K562 (cell line): ENCODE measurements around the gene CREG1. TPM values are rescaled to one million over a fixed set of nuclear protein-coding genes. Genes with fewer than 3 reads are reported as not detected.

Source experiments
- ATAC-seq: fragments of 200-7000 bp; cut with Tn5 transposase; 3 replicates; pipeline ENCODE4 v1.9.1; 2020; ENCODE audit warnings: moderate library complexity
- BruUV-seq: library from RNA; stranded (reverse); fragments of 400-500 nt; replicated peaks from 2 replicates; lab custom pipeline; 2021; lab: Mats Ljungman, UMichigan
- CTCF ChIA-PET: fragments of 300-600 bp; formaldehyde crosslinking; extraction: SDS; loops from one replicate; lab custom pipeline; 2021; ENCODE audit warnings: low intra/inter-chr PET ratio; lab: Yijun Ruan, JAX
- POLR2A ChIA-PET: fragments of 300-600, 350-650 bp; sonication (Branson Sonifier 250); formaldehyde crosslinking; extraction: SDS; loops from one replicate; lab custom pipeline; 2021; ENCODE audit warnings: antibody characterized with exemption, inconsistent platforms; lab: Yijun Ruan, JAX
- DNase-seq, 4 experiments: peaks; one replicate each; pipeline versions ENCODE4 v3.0.0 to v3.0.0-alpha.2; 2011 to 2018; ENCODE audit warnings: low spot score in 3 of 4, mixed read lengths in 3 of 4; ENCODE audit errors: extremely low read depth in 1 of 4
- FAIRE-seq: peaks from 2 replicates; lab custom pipeline; 2011; peaks lifted over from hg19 to GRCh38; lab: Jason Lieb, UNC
- H2AFZ ChIP-seq: 2 replicates; pipeline ENCODE4 v1.6.0; 2011; ENCODE audit warnings: low read depth, low read length, control low read depth, inconsistent platforms
- H3K27ac ChIP-seq: fragments of 200-600 bp; 3 replicates; pipeline ENCODE4 v1.8.0; 2011; ENCODE audit warnings: low read depth, mild to moderate bottlenecking, control low read depth, inconsistent platforms, low read length, moderate library complexity, mixed read lengths; ENCODE audit errors: extremely low read depth
- H3K27me3 ChIP-seq, 2 experiments: fragments of 300-600 bp in 1 of 2; 2 replicates in 1 of 2; 3 replicates in 1 of 2; pipeline versions ENCODE4 v1.6.0 to v1.8.0; 2011; ENCODE audit warnings: inconsistent platforms in 2 of 2, low read length in 2 of 2, mild to moderate bottlenecking in 1 of 2, mixed read lengths in 1 of 2, moderate library complexity in 1 of 2; ENCODE audit not compliant: control insufficient read depth in 2 of 2, insufficient read depth in 2 of 2
- H3K36me3 ChIP-seq: fragments of 300-600 bp; 3 replicates; pipeline ENCODE4 v1.8.0; 2011; ENCODE audit warnings: mild to moderate bottlenecking, low read length, inconsistent platforms; ENCODE audit not compliant: control insufficient read depth, insufficient read depth
- H3K4me1 ChIP-seq, 2 experiments: fragments of 200-600 bp in 1 of 2; replicated peaks in 1 of 2; 2 replicates in 1 of 2; 3 replicates in 1 of 2; pipeline versions ENCODE4 v1.5.1 to v1.8.0; 2011; ENCODE audit warnings: inconsistent platforms in 2 of 2, low read length in 2 of 2, mild to moderate bottlenecking in 1 of 2, mixed read lengths in 1 of 2, moderate library complexity in 1 of 2; ENCODE audit not compliant: control insufficient read depth in 2 of 2, insufficient read depth in 2 of 2
- H3K4me2 ChIP-seq: 2 replicates; pipeline ENCODE4 v1.6.1; 2011; ENCODE audit warnings: low read length, control low read depth, inconsistent platforms, mixed read lengths; ENCODE audit not compliant: insufficient read depth
- H3K4me3 ChIP-seq: fragments of 200-600 bp; sonication (generic), shearing (Covaris generic); 2 replicates; pipeline ENCODE4 v1.5.1; 2016; ENCODE audit warnings: control low read depth, inconsistent platforms
- H3K79me2 ChIP-seq: fragments of 200-600 bp; 3 replicates; pipeline ENCODE4 v1.8.0; 2011; ENCODE audit warnings: low read length, inconsistent platforms; ENCODE audit not compliant: control insufficient read depth, insufficient read depth
- H3K9ac ChIP-seq, 2 experiments: 2 replicates each; pipeline versions ENCODE4 v1.6.0 to v1.6.1; 2011; ENCODE audit warnings: low read depth in 2 of 2, low read length in 2 of 2, control low read depth in 1 of 2, inconsistent platforms in 1 of 2, mild to moderate bottlenecking in 1 of 2, mixed read lengths in 1 of 2; ENCODE audit not compliant: insufficient read depth in 1 of 2
- H3K9me1 ChIP-seq: one replicate; pipeline ENCODE4 v1.6.0; 2011; ENCODE audit warnings: inconsistent platforms, mild to moderate bottlenecking, low read length, moderate library complexity; ENCODE audit not compliant: control insufficient read depth, insufficient read depth
- H3K9me3 ChIP-seq: replicated peaks from 2 replicates; pipeline ENCODE4 v1.5.1; 2011; ENCODE audit warnings: low read depth, low read length, inconsistent platforms; ENCODE audit not compliant: control insufficient read depth, insufficient read depth
- H4K20me1 ChIP-seq: replicated peaks from 2 replicates; pipeline ENCODE4 v1.6.1; 2011; ENCODE audit warnings: low read length, inconsistent platforms, mixed read lengths; ENCODE audit not compliant: control insufficient read depth, insufficient read depth
- CBX2 ChIP-seq: fragments of 200-600 bp; sonication (generic); IDR thresholded peaks from one replicate; pipeline ENCODE4 v1.6.1; 2012; ENCODE audit warnings: mild to moderate bottlenecking, low read length, inconsistent platforms; ENCODE audit not compliant: insufficient read depth, poor library complexity, severe bottlenecking
- DDX20 ChIP-seq: fragments of 450-650 bp; IDR thresholded peaks from 2 replicates; pipeline ENCODE4 v1.6.1; 2016; ENCODE audit warnings: missing genetic modification characterization, low read depth, mild to moderate bottlenecking, missing compliant biosample characterization, moderate library complexity
- MEIS2 ChIP-seq: fragments of 450-650 bp; IDR thresholded peaks from 2 replicates; pipeline ENCODE4 v1.6.1; 2014; ENCODE audit warnings: mild to moderate bottlenecking; ENCODE audit not compliant: partially characterized antibody
- ZNF143 ChIP-seq: sonication (generic); formaldehyde crosslinking; IDR thresholded peaks from 2 replicates; pipeline ENCODE4 v1.9.0; 2022; ENCODE audit warnings: mild to moderate bottlenecking, missing genetic modification reagents
- WGBS: fragments of 100-300 bp; shearing (Covaris generic); methylation state at CpG from one replicate; pipeline ENCODE4 v1.1.6; 2016; ENCODE audit warnings: low coverage, mixed read lengths; ENCODE audit not compliant: insufficient coverage; ENCODE audit errors: missing lambda C conversion rate; 5-methylcytosine and 5-hydroxymethylcytosine counted together
- in situ Hi-C: fragments of 300-500 bp; cut with MboI; formaldehyde crosslinking; loops from 4 replicates; pipeline ENCODE4 v1.15.0; 2018; ENCODE audit warnings: inconsistent platforms, mixed read lengths
- intact Hi-C: fragments of 100-400 bp; cut with micrococcal nuclease; formaldehyde crosslinking; loops from 2 replicates; pipeline ENCODE4 v1.14.2; 2022
- polyA plus RNA-seq, 8 experiments: library from polyadenylated mRNA; depleted of rRNA in 4 of 8; stranded (reverse) in 5 of 8; unstranded in 3 of 8; fragments of >200 nt; fragmentation: Nextera tagmentation in 2 of 8; fragmentation: Illumina TruSeq in 1 of 8; extraction: Ambion mirVana in 2 of 8; extraction: Trizol in 1 of 8; gene quantifications; 2 replicates each; pipeline versions ENCODE4 v1.2.1 to v1.2.3, GENCODE V29; 2011 to 2014; ENCODE audit warnings: inconsistent platforms in 1 of 8, missing spikeins in 1 of 8
- total RNA-seq, 7 experiments: library from RNA; depleted of rRNA in 6 of 7; stranded (reverse); fragments of >200 nt in 6 of 7; fragmentation: Illumina TruSeq in 2 of 7; extraction: Trizol in 2 of 7; gene quantifications; 2 replicates each; pipeline versions ENCODE4 v1.2.1 to v1.2.3, GENCODE V29; 2011 to 2021; ENCODE audit warnings: low replicate concordance in 1 of 7
- TF ChIP-seq, protein P1 (sequence below), 2 experiments: IDR thresholded peaks in 1 of 2; conservative IDR thresholded peaks in 1 of 2; 2 replicates each; pipeline ENCODE4 v1.6.1; 2016; ENCODE audit warnings: low read depth in 2 of 2, mild to moderate bottlenecking in 1 of 2, missing compliant biosample characterization in 1 of 2, missing genetic modification characterization in 1 of 2, moderate library complexity in 1 of 2
- TF ChIP-seq, protein P2 (sequence below): fragments of 450-650 bp; IDR thresholded peaks from 2 replicates; pipeline ENCODE4 v1.6.1; 2016
- TF ChIP-seq, protein P3 (sequence below), 2 experiments: fragments of 450-650 bp in 1 of 2; sonication (generic) in 1 of 2; formaldehyde crosslinking in 1 of 2; IDR thresholded peaks; 2 replicates each; pipeline versions ENCODE4 v1.7.1 to v1.9.0; 2016 to 2022; ENCODE audit warnings: inconsistent platforms in 1 of 2, mild to moderate bottlenecking in 1 of 2, missing genetic modification reagents in 1 of 2

CREG1 gene
- total and polyA plus RNA-seq, 9 of the 15 experiments (the other 6 are each of a cell fraction or from before 2014, with no cell fraction given): 45.7 to 272 (median 161) TPM

DNA sequence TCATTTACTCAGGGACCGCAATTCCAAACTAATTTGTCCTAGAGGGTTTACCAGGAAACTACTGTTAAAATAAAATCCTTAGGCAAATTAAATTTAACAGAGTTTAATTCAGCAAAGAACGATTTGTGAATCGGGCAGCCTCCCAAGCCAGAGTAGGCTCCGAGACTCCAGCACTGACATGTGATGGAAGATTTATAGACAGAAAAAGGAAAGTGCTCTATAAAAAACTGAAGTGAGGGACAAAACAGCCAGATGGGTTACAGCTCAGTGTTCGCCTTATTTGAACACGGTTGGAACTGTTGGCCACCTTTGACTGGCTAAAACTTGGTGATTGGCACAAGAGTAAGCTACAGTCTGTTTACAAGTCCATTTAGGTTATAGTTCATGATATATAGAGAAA is 41.3 kb upstream of the CREG1 start:
- no TSS peak for BruUV-seq
- H3K4me1 ChIP-seq: peaks cover 0 to 2% of the 10 kb centered on the region in 2 experiments; a peak in 2 of 5 replicates
- H2AFZ ChIP-seq: peak overlapping the region; percentile 55
- TF ChIP-seq, protein P1, sequence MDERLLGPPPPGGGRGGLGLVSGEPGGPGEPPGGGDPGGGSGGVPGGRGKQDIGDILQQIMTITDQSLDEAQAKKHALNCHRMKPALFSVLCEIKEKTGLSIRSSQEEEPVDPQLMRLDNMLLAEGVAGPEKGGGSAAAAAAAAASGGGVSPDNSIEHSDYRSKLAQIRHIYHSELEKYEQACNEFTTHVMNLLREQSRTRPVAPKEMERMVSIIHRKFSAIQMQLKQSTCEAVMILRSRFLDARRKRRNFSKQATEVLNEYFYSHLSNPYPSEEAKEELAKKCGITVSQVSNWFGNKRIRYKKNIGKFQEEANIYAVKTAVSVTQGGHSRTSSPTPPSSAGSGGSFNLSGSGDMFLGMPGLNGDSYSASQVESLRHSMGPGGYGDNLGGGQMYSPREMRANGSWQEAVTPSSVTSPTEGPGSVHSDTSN (CRISPR knock-in tag; IDR thresholded peaks at IDR 0.05; ENCODE audit: low read depth): no peak
- TF ChIP-seq, protein P1 (tag; conservative IDR thresholded peaks at IDR 0.05; ENCODE audit: low read depth): peak; percentile 50; the same call in 1 of the 2 replicates
- TF ChIP-seq DDX20 (tag) (no peak), ZNF143 (CRISPR knock-in tag) (no peak), MEIS2 (peak; percentile 64), CBX2 (no peak)
- TF ChIP-seq, protein P2, sequence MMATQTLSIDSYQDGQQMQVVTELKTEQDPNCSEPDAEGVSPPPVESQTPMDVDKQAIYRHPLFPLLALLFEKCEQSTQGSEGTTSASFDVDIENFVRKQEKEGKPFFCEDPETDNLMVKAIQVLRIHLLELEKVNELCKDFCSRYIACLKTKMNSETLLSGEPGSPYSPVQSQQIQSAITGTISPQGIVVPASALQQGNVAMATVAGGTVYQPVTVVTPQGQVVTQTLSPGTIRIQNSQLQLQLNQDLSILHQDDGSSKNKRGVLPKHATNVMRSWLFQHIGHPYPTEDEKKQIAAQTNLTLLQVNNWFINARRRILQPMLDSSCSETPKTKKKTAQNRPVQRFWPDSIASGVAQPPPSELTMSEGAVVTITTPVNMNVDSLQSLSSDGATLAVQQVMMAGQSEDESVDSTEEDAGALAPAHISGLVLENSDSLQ: peak; percentile 49
- TF ChIP-seq, protein P3, sequence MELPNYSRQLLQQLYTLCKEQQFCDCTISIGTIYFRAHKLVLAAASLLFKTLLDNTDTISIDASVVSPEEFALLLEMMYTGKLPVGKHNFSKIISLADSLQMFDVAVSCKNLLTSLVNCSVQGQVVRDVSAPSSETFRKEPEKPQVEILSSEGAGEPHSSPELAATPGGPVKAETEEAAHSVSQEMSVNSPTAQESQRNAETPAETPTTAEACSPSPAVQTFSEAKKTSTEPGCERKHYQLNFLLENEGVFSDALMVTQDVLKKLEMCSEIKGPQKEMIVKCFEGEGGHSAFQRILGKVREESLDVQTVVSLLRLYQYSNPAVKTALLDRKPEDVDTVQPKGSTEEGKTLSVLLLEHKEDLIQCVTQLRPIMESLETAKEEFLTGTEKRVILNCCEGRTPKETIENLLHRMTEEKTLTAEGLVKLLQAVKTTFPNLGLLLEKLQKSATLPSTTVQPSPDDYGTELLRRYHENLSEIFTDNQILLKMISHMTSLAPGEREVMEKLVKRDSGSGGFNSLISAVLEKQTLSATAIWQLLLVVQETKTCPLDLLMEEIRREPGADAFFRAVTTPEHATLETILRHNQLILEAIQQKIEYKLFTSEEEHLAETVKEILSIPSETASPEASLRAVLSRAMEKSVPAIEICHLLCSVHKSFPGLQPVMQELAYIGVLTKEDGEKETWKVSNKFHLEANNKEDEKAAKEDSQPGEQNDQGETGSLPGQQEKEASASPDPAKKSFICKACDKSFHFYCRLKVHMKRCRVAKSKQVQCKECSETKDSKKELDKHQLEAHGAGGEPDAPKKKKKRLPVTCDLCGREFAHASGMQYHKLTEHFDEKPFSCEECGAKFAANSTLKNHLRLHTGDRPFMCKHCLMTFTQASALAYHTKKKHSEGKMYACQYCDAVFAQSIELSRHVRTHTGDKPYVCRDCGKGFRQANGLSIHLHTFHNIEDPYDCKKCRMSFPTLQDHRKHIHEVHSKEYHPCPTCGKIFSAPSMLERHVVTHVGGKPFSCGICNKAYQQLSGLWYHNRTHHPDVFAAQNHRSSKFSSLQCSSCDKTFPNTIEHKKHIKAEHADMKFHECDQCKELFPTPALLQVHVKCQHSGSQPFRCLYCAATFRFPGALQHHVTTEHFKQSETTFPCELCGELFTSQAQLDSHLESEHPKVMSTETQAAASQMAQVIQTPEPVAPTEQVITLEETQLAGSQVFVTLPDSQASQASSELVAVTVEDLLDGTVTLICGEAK (IDR thresholded peaks at IDR 0.05): no peak
- TF ChIP-seq, protein P3 (CRISPR knock-in tag; IDR thresholded peaks at IDR 0.05): no peak
- no peaks in the 10 kb centered on the region for H3K36me3 ChIP-seq
- no peak overlapping the region for H3K4me3 ChIP-seq
- ATAC-seq (0 out of 3 replicates have a peak, but pooled peaks have one; percentile 27), FAIRE-seq (no peak), DNase-seq (no peak)
- peaks cover 3% of the 10 kb centered on the region; the same call in 1 of the 2 replicates for H3K9me3 ChIP-seq
- POLR2A ChIA-PET: interaction anchor here (0.8 to 2.4 kb wide), 7 partner anchors 9 to 41 kb away, joined by 3 to 8 read pairs (median 3); partner anchors contain the start of gene CREG1
- in situ Hi-C loops (no loop called here), intact Hi-C loops (no loop called here)
- no peaks in the 10 kb centered on the region for H3K79me2 ChIP-seq
- no peak overlapping the region for H3K4me2 ChIP-seq
- no peaks in the 10 kb centered on the region for H3K27me3 ChIP-seq
- H3K9me1 ChIP-seq: no peaks in the 10 kb centered on the region
- H3K27ac ChIP-seq: no peak overlapping the region
- no peak overlapping the region for H3K9ac ChIP-seq
- no peaks in the 10 kb centered on the region for H4K20me1 ChIP-seq
- CTCF ChIA-PET: no interaction called here
- 61% methylated on average over 6 of the region's 6 CpGs for WGBS
